ENCODE measurements around the gene SH3BP1.
"Not testable (repeated sequence)": the region's sequence is repeated elsewhere in the genome, so short reads cannot be mapped to it uniquely, and the experiment has no call there.

Gene SH3BP1

GRCh38 chr22:37633625-37634416, 5.6 kb upstream of the SH3BP1 start:
- DNase-seq = peak; percentile 53 to 69

GRCh38 chr22:37634417-37634924, 5.0 kb upstream of the SH3BP1 start:
- peak in 1 of 2 donors; percentile 33 for DNase-seq

GRCh38 chr22:37635157-37635556, 4.3 kb upstream of the SH3BP1 start:
- DNase-seq = no peak

- no peak for DNase-seq
These were observed 3.1 kb upstream of the SH3BP1 start for GRCh38 chr22:37636186-37636948.

- no peak for DNase-seq
These were observed 2.6 kb upstream of the SH3BP1 start for GRCh38 chr22:37636949-37637273.

GRCh38 chr22:37638391-37639069, 939 bp upstream of the SH3BP1 start:
- peak in 1 of 2 donors; percentile 30 for DNase-seq

GRCh38 chr22:37639771-37640590, 512 bp downstream of the SH3BP1 start:
- DNase-seq = peak in 1 of 2 donors; percentile 49

GRCh38 chr22:37640591-37641560, 1.4 kb downstream of the SH3BP1 start:
- DNase-seq = no peak

- DNase-seq = no peak
These were observed 2.1 kb downstream of the SH3BP1 start for GRCh38 chr22:37641561-37641949.

- DNase-seq = peak; percentile 95 to 96
These were observed 3.9 kb downstream of the SH3BP1 start for GRCh38 chr22:37643225-37643847.

- DNase-seq = no peak
These were observed 7.8 kb downstream of the SH3BP1 start for GRCh38 chr22:37647317-37647716.

GRCh38 chr22:37647928-37648327, 8.5 kb downstream of the SH3BP1 start:
- DNase-seq = no peak

- DNase-seq = no peak
These were observed 11.1 kb downstream of the SH3BP1 start for GRCh38 chr22:37650463-37651136.

- DNase-seq = no peak
These were observed 15.2 kb downstream of the SH3BP1 start for GRCh38 chr22:37654563-37655251.

GRCh38 chr22:37655252-37655563, 15.7 kb downstream of the SH3BP1 start:
- no peak for DNase-seq

GRCh38 chr22:37656583-37656982, 17.1 kb downstream of the SH3BP1 start:
- DNase-seq = not testable (repeated sequence)

GRCh38 chr22:37657590-37658132, 18.2 kb downstream of the SH3BP1 start:
- DNase-seq = no peak

GRCh38 chr22:37658133-37659065, 18.9 kb downstream of the SH3BP1 start, which contains the start of gene PDXP:
PDXP (plus strand) TSS chr22:37658723; CDS start chr22:37658783, 60 bp downstream.
- DNase-seq = peak; percentile 99
